ENCODE measurements around the gene SEZ6L2. TPM values are rescaled to one million over a fixed set of nuclear protein-coding genes. Genes with fewer than 3 reads are reported as not detected.
"Not testable (repeated sequence)": the region's sequence is repeated elsewhere in the genome, so short reads cannot be mapped to it uniquely, and the experiment has no call there.

Gene SEZ6L2
- total and polyA plus RNA-seq, 2 of the 8 experiments (the other 6 are each of a cell fraction or from before 2014, with no cell fraction given): 43.5 to 47.7 TPM

- no peak for TF ChIP-seq RNF2 (IDR thresholded peaks at IDR 0.05; ENCODE audit: borderline replicate concordance, low read depth, low read length, missing control alignments, poor library complexity, severe bottlenecking)
- TF ChIP-seq EP300 (IDR thresholded peaks at IDR 0.05; ENCODE audit: borderline replicate concordance in 1 of 2, low read depth in 2 of 2, low read length in 2 of 2): no peak
Measured at GRCh38 chr16:29940656-29941055, 41.3 kb upstream of the SEZ6L2 start (continued).

- H2BK15ac ChIP-seq (ENCODE audit: low read length); H3K9ac ChIP-seq (replicated peaks in 1 of 4; ENCODE audit: extremely low read depth in 1 of 4, low read depth in 3 of 4, low read length in 3 of 4); FAIRE-seq; H3K9me3 ChIP-seq (ENCODE audit: insufficient read depth in 2 of 2, low read depth in 1 of 2, low read length in 1 of 2); H3K23ac ChIP-seq (ENCODE audit: insufficient read length); H3K18ac ChIP-seq (ENCODE audit: extremely low read depth, low read length); H2BK120ac ChIP-seq (replicated peaks; ENCODE audit: low read depth, low read length); DNase-seq (ENCODE audit: low read depth in 1 of 2, low spot score in 2 of 2); H3K4me3 ChIP-seq (ENCODE audit: extremely low read depth in 1 of 4, insufficient read depth in 2 of 4, low read depth in 3 of 4, low read length in 4 of 4); H3K79me1 ChIP-seq (ENCODE audit: low read depth, low read length); H4K91ac ChIP-seq (replicated peaks; ENCODE audit: insufficient read length, low read length); H3K36me3 ChIP-seq (ENCODE audit: control insufficient read depth in 2 of 4, insufficient read depth in 4 of 4, low read length in 3 of 4); POLR2A ChIA-PET (ENCODE audit: partially characterized antibody); H3K4me2 ChIP-seq (ENCODE audit: insufficient read depth in 1 of 2, low read depth in 2 of 2, low read length in 2 of 2); H4K8ac ChIP-seq (ENCODE audit: extremely low read depth, insufficient read depth, low read length); H3K4me1 ChIP-seq (replicated peaks in 1 of 4; ENCODE audit: control insufficient read depth in 3 of 4, insufficient read depth in 4 of 4, low read length in 3 of 4); H3K4ac ChIP-seq (replicated peaks; ENCODE audit: insufficient read length, low read depth, low read length); H2AK5ac ChIP-seq (ENCODE audit: low read depth, low read length); H3K23me2 ChIP-seq (ENCODE audit: low read depth, low read length); H4K20me1 ChIP-seq (replicated peaks in 1 of 2; ENCODE audit: control insufficient read depth in 1 of 2, insufficient read depth in 2 of 2, low read length in 2 of 2); H3K27ac ChIP-seq (ENCODE audit: low read depth, low read length); H2BK12ac ChIP-seq (ENCODE audit: low read depth, low read length); H4K5ac ChIP-seq (ENCODE audit: insufficient read length, low read depth, low read length); H3K79me2 ChIP-seq (ENCODE audit: control insufficient read depth in 1 of 2, insufficient read depth in 2 of 2, low read length in 2 of 2); H3K14ac ChIP-seq (ENCODE audit: insufficient read length); H2AFZ ChIP-seq (ENCODE audit: low read length); H2BK5ac ChIP-seq (ENCODE audit: low read depth, low read length); H2BK20ac ChIP-seq (ENCODE audit: low read length); H3K56ac ChIP-seq (replicated peaks; ENCODE audit: insufficient read length, low read depth, low read length); H3K27me3 ChIP-seq (replicated peaks in 1 of 4; ENCODE audit: control insufficient read depth in 3 of 4, extremely low read depth in 1 of 4, insufficient read depth in 3 of 4, low read length in 3 of 4): not testable (repeated sequence)
- WGBS, 2 experiments (ENCODE audit: extremely low coverage in 1 of 2, insufficient coverage in 1 of 2, insufficient read length in 1 of 2, insufficient replicate concordance in 2 of 2, low coverage in 1 of 2, low lambda C conversion rate in 2 of 2, missing lambda C conversion rate in 1 of 2): 82% methylated on average over 1 of the region's 2 CpGs; no CpG with 5 or more reads in 1 of the 2 experiments
- CTCF ChIA-PET (ENCODE audit: partially characterized antibody): interaction anchor here (2.9 kb wide), 1 partner anchor 11 kb away, joined by 13 read pairs; no protein-coding TSS in a partner anchor
Measured at GRCh38 chr16:29931750-29932149, 32.4 kb upstream of the SEZ6L2 start.
